ENCODE measurements around the gene ZNF441. TPM values are rescaled to one million over a fixed set of nuclear protein-coding genes. Genes with fewer than 3 reads are reported as not detected.

The ZNF441 gene
- polyA plus RNA-seq, 1 donor from 2014 or later: 138 TPM

DNA sequence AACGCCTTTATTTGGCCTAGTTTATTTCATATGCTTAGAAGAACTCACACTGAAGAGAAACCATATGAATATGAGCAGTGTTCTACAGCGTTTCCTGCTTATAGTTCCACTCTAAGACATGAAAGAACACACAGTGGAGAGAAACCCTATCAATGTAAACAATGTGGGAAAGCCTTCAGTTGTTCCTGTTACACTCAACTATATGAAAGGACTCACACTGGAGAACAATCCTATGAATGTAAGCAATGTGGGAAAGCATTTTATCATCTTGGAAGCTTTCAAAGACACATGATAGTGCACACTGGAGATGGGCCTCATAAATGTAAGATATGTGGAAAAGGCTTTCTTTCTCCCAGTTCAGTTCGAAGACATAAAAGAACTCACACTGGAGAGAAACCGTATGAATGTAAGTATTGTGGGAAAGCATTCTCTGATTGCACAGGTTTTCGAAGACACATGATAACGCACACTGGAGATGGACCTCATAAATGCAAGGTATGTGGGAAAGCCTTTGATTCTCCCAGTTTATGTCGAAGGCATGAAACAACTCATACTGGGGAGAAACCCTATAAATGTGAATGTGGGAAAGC is 13.7 kb downstream of the ZNF441 start:
- H3K9me3 ChIP-seq (ENCODE audit: low read length): peaks cover 14% of the 10 kb centered on the region
- no peaks in the 10 kb centered on the region for H3F3A ChIP-seq (ENCODE audit: insufficient read depth, low read length, poor library complexity, severe bottlenecking)
- H2AFZ ChIP-seq (ENCODE audit: low read depth, low read length): no peak overlapping the region
- H3K9me2 ChIP-seq (ENCODE audit: insufficient read depth, low read length): no peaks in the 10 kb centered on the region
- no peak overlapping the region for H3K27ac ChIP-seq (ENCODE audit: low read length)
- no peaks in the 10 kb centered on the region for H3K27me3 ChIP-seq (ENCODE audit: insufficient read depth, low read depth, low read length)
- H3K4me2 ChIP-seq (ENCODE audit: low read length): no peak overlapping the region
- no peaks in the 10 kb centered on the region for H3K79me2 ChIP-seq (replicated peaks; ENCODE audit: insufficient read depth, low read length)
- H3K9ac ChIP-seq (ENCODE audit: low read length): no peak overlapping the region
- peaks cover 47% of the 10 kb centered on the region for H3K36me3 ChIP-seq (ENCODE audit: insufficient read depth, low read length)
- no peak overlapping the region for H3K4me3 ChIP-seq (ENCODE audit: low read length)
- H4K20me1 ChIP-seq (ENCODE audit: insufficient read depth): no peaks in the 10 kb centered on the region
- no peak for TF ChIP-seq POLR2AphosphoS5 (IDR thresholded peaks at IDR 0.05)

GRCh38 chr19:11781295-11782057 is 14.7 kb downstream of the ZNF441 start:
- H3K4me3 ChIP-seq (ENCODE audit: low read length): no peak overlapping the region
- no peaks in the 10 kb centered on the region for H3K27me3 ChIP-seq (ENCODE audit: insufficient read depth, low read depth, low read length)
- TF ChIP-seq EP300 (conservative IDR thresholded peaks at IDR 0.05; ENCODE audit: poor library complexity, severe bottlenecking) (no peak), TAF1 (IDR thresholded peaks at IDR 0.05; ENCODE audit: low read depth) (no peak), RAD21 (conservative IDR thresholded peaks at IDR 0.05) (no peak), POLR2AphosphoS5 (IDR thresholded peaks at IDR 0.05) (no peak), SMC3 (conservative IDR thresholded peaks at IDR 0.05; ENCODE audit: poor library complexity) (no peak), MXI1 (conservative IDR thresholded peaks at IDR 0.05; ENCODE audit: poor library complexity, severe bottlenecking) (no peak), EZH2 (IDR thresholded peaks at IDR 0.05; ENCODE audit: borderline replicate concordance, insufficient read depth, low read length, poor library complexity, severe bottlenecking) (no peak)
- TF ChIP-seq, protein P1, sequence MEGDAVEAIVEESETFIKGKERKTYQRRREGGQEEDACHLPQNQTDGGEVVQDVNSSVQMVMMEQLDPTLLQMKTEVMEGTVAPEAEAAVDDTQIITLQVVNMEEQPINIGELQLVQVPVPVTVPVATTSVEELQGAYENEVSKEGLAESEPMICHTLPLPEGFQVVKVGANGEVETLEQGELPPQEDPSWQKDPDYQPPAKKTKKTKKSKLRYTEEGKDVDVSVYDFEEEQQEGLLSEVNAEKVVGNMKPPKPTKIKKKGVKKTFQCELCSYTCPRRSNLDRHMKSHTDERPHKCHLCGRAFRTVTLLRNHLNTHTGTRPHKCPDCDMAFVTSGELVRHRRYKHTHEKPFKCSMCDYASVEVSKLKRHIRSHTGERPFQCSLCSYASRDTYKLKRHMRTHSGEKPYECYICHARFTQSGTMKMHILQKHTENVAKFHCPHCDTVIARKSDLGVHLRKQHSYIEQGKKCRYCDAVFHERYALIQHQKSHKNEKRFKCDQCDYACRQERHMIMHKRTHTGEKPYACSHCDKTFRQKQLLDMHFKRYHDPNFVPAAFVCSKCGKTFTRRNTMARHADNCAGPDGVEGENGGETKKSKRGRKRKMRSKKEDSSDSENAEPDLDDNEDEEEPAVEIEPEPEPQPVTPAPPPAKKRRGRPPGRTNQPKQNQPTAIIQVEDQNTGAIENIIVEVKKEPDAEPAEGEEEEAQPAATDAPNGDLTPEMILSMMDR (IDR thresholded peaks at IDR 0.05; ENCODE audit: poor library complexity, severe bottlenecking): no peak
- TF ChIP-seq, protein P2, sequence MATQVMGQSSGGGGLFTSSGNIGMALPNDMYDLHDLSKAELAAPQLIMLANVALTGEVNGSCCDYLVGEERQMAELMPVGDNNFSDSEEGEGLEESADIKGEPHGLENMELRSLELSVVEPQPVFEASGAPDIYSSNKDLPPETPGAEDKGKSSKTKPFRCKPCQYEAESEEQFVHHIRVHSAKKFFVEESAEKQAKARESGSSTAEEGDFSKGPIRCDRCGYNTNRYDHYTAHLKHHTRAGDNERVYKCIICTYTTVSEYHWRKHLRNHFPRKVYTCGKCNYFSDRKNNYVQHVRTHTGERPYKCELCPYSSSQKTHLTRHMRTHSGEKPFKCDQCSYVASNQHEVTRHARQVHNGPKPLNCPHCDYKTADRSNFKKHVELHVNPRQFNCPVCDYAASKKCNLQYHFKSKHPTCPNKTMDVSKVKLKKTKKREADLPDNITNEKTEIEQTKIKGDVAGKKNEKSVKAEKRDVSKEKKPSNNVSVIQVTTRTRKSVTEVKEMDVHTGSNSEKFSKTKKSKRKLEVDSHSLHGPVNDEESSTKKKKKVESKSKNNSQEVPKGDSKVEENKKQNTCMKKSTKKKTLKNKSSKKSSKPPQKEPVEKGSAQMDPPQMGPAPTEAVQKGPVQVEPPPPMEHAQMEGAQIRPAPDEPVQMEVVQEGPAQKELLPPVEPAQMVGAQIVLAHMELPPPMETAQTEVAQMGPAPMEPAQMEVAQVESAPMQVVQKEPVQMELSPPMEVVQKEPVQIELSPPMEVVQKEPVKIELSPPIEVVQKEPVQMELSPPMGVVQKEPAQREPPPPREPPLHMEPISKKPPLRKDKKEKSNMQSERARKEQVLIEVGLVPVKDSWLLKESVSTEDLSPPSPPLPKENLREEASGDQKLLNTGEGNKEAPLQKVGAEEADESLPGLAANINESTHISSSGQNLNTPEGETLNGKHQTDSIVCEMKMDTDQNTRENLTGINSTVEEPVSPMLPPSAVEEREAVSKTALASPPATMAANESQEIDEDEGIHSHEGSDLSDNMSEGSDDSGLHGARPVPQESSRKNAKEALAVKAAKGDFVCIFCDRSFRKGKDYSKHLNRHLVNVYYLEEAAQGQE (IDR thresholded peaks at IDR 0.05; ENCODE audit: borderline replicate concordance): no peak
- H3K27ac ChIP-seq (ENCODE audit: low read length): no peak overlapping the region
- no peaks in the 10 kb centered on the region for H4K20me1 ChIP-seq (ENCODE audit: insufficient read depth)
- no peaks in the 10 kb centered on the region for H3F3A ChIP-seq (ENCODE audit: insufficient read depth, low read length, poor library complexity, severe bottlenecking)
- no peak overlapping the region for H3K4me2 ChIP-seq (ENCODE audit: low read length)
- H3K79me2 ChIP-seq (replicated peaks; ENCODE audit: insufficient read depth, low read length): no peaks in the 10 kb centered on the region
- H2AFZ ChIP-seq (ENCODE audit: low read depth, low read length): no peak overlapping the region
- peaks cover 14% of the 10 kb centered on the region for H3K9me3 ChIP-seq (ENCODE audit: low read length)
- H3K36me3 ChIP-seq (ENCODE audit: insufficient read depth, low read length): peaks cover 47% of the 10 kb centered on the region
- H3K9me2 ChIP-seq (ENCODE audit: insufficient read depth, low read length): no peaks in the 10 kb centered on the region
- H3K9ac ChIP-seq (ENCODE audit: low read length): no peak overlapping the region
